IMR-90 (cell line): ENCODE data around the gene MEGF6. TPM values are rescaled to one million over a fixed set of nuclear protein-coding genes. Genes with fewer than 3 reads are reported as not detected.

Experiments
- ATAC-seq: fragments of 200-7000 bp; cut with Tn5 transposase; 2 replicates; pipeline ENCODE4 v1.9.1; 2020; ENCODE audit warnings: low read depth, mild to moderate bottlenecking, moderate library complexity
- BruUV-seq: library from RNA; stranded (reverse); fragments of 400-500 nt; replicated peaks from 2 replicates; lab custom pipeline; 2021; lab: Mats Ljungman, UMichigan
- CTCF ChIA-PET: fragments of 300-600 bp; formaldehyde crosslinking; extraction: SDS; loops from one replicate; lab custom pipeline; 2021; ENCODE audit warnings: antibody characterized with exemption; lab: Yijun Ruan, JAX
- POLR2A ChIA-PET: fragments of 300-600 bp; sonication (Branson Sonifier 250); formaldehyde crosslinking; loops from one replicate; lab custom pipeline; 2022; ENCODE audit warnings: antibody characterized with exemption; ENCODE audit not compliant: unreplicated experiment; lab: Charles Lee
- DNase-seq: peaks from one replicate; pipeline ENCODE4 v3.0.0; 2013
- H2AFZ ChIP-seq: replicated peaks from 2 replicates; pipeline ENCODE3; 2013; ENCODE audit warnings: low read length, mild to moderate bottlenecking; ENCODE audit not compliant: poor library complexity
- H2AK5ac ChIP-seq: 2 replicates; pipeline ENCODE4 v1.6.1; 2013; ENCODE audit warnings: low read depth, low read length, inconsistent platforms
- H2AK9ac ChIP-seq: replicated peaks from 2 replicates; pipeline ENCODE3; 2013; ENCODE audit warnings: mild to moderate bottlenecking, low read depth, low read length, moderate library complexity; ENCODE audit not compliant: poor library complexity
- H2BK120ac ChIP-seq: 2 replicates; pipeline ENCODE4 v1.6.1; 2013; ENCODE audit warnings: low read depth, low read length, inconsistent platforms
- H2BK15ac ChIP-seq: 3 replicates; pipeline ENCODE4 v1.6.1; 2013; ENCODE audit warnings: low read depth, low read length, inconsistent platforms
- H2BK20ac ChIP-seq: 2 replicates; pipeline ENCODE4 v1.6.1; 2013; ENCODE audit warnings: low read depth, mild to moderate bottlenecking, inconsistent platforms, low read length, moderate library complexity
- H2BK5ac ChIP-seq: 2 replicates; pipeline ENCODE4 v1.6.1; 2013; ENCODE audit warnings: mild to moderate bottlenecking, low read depth, low read length, inconsistent platforms; ENCODE audit not compliant: poor library complexity, severe bottlenecking
- H3K14ac ChIP-seq: replicated peaks from 2 replicates; pipeline ENCODE4 v1.6.1; 2013; ENCODE audit warnings: low read depth, low read length, inconsistent platforms
- H3K18ac ChIP-seq: 2 replicates; pipeline ENCODE4 v1.6.1; 2013; ENCODE audit warnings: low read depth, low read length, control low read depth
- H3K23ac ChIP-seq: 2 replicates; pipeline ENCODE4 v1.6.1; 2013; ENCODE audit warnings: low read depth, low read length, inconsistent platforms
- H3K27ac ChIP-seq: 2 replicates; pipeline ENCODE4 v1.5.1; 2013; ENCODE audit warnings: mild to moderate bottlenecking, control low read depth, low read length; ENCODE audit not compliant: insufficient read depth
- H3K27me3 ChIP-seq: 2 replicates; pipeline ENCODE4 v1.6.1; 2013; ENCODE audit warnings: low read length; ENCODE audit not compliant: control insufficient read depth, insufficient read depth
- H3K36me3 ChIP-seq: 2 replicates; pipeline ENCODE4 v1.6.1; 2013; ENCODE audit warnings: low read length, mixed read lengths; ENCODE audit not compliant: control insufficient read depth, insufficient read depth
- H3K4ac ChIP-seq: 2 replicates; pipeline ENCODE4 v1.6.1; 2013; ENCODE audit warnings: low read depth, low read length, inconsistent platforms
- H3K4me1 ChIP-seq: 2 replicates; pipeline ENCODE4 v1.6.1; 2013; ENCODE audit warnings: low read length, mixed read lengths; ENCODE audit not compliant: control insufficient read depth, insufficient read depth
- H3K4me2 ChIP-seq: 2 replicates; pipeline ENCODE4 v1.6.1; 2013; ENCODE audit warnings: low read depth, mild to moderate bottlenecking, control low read depth, low read length, moderate library complexity
- H3K4me3 ChIP-seq: 2 replicates; pipeline ENCODE4 v1.5.1; 2013; ENCODE audit warnings: low read depth, mild to moderate bottlenecking, control low read depth, low read length, moderate library complexity; ENCODE audit not compliant: insufficient read depth
- H3K56ac ChIP-seq: 2 replicates; pipeline ENCODE4 v1.6.1; 2013; ENCODE audit warnings: low read length, inconsistent platforms; ENCODE audit not compliant: insufficient read depth; ENCODE audit errors: extremely low read depth
- H3K79me1 ChIP-seq, 2 experiments: 2 replicates each; pipeline ENCODE4 v1.6.1; 2013; ENCODE audit warnings: low read length in 2 of 2, inconsistent platforms in 1 of 2, low read depth in 1 of 2
- H3K9ac ChIP-seq: 2 replicates; pipeline ENCODE4 v1.6.1; 2013; ENCODE audit warnings: low read depth, low read length, control low read depth
- H3K9me1 ChIP-seq: 2 replicates; pipeline ENCODE4 v1.6.1; 2013; ENCODE audit warnings: low read length, inconsistent platforms; ENCODE audit not compliant: insufficient read depth
- H3K9me3 ChIP-seq: 2 replicates; pipeline ENCODE4 v1.6.1; 2013; ENCODE audit warnings: low read length; ENCODE audit not compliant: control insufficient read depth, insufficient read depth
- H4K20me1 ChIP-seq: 2 replicates; pipeline ENCODE4 v1.6.1; 2013; ENCODE audit warnings: low read length, inconsistent platforms; ENCODE audit not compliant: insufficient read depth
- H4K5ac ChIP-seq: 2 replicates; pipeline ENCODE4 v1.6.1; 2013; ENCODE audit warnings: mild to moderate bottlenecking, low read depth, low read length, control low read depth
- H4K8ac ChIP-seq, 2 experiments: 2 replicates each; pipeline ENCODE4 v1.6.1; 2013; ENCODE audit warnings: low read depth in 2 of 2, low read length in 2 of 2, control low read depth in 1 of 2, inconsistent platforms in 1 of 2
- H4K91ac ChIP-seq: 2 replicates; pipeline ENCODE4 v1.6.1; 2013; ENCODE audit warnings: low read depth, low read length, inconsistent platforms; ENCODE audit not compliant: insufficient read depth
- BHLHE40 ChIP-seq: fragments of 150-350 bp; IDR thresholded peaks from 2 replicates; pipeline ENCODE4 v1.6.1; 2016; ENCODE audit warnings: mild to moderate bottlenecking, low read depth, low read length
- CTCF ChIP-seq: conservative IDR thresholded peaks from 2 replicates; pipeline ENCODE4 v1.5.1; 2012; ENCODE audit warnings: mild to moderate bottlenecking, low read depth, low read length, improper control_type of control experiment
- RAD21 ChIP-seq: IDR thresholded peaks from 2 replicates; pipeline ENCODE4 v1.6.1; 2012; ENCODE audit warnings: low read length, improper control_type of control experiment
- RFX5 ChIP-seq: IDR thresholded peaks from 2 replicates; pipeline ENCODE4 v1.8.0; 2012; ENCODE audit warnings: low read depth, mild to moderate bottlenecking, low read length, moderate library complexity
- USF2 ChIP-seq: fragments of 150-350 bp; IDR thresholded peaks from 2 replicates; pipeline ENCODE4 v1.6.1; 2017; ENCODE audit warnings: mild to moderate bottlenecking, antibody characterized with exemption, low read length, low read depth
- WGBS, 2 experiments: methylation state at CpG; one replicate each; pipeline versions ENCODE4 v1.1.5 to v1.1.7; 2013; ENCODE audit warnings: missing lambda C conversion rate in 2 of 2; ENCODE audit not compliant: insufficient read length in 1 of 2; ENCODE audit errors: extremely low coverage in 2 of 2; 5-methylcytosine and 5-hydroxymethylcytosine counted together
- dilution Hi-C: fragments of 300-500 bp; cut with HindIII; formaldehyde crosslinking; loops from one replicate; pipeline ENCODE4 v1.14.3; 2018; ENCODE audit warnings: low sequenced_read_pairs; ENCODE audit not compliant: unreplicated experiment
- in situ Hi-C: fragments of 300-500 bp; cut with MboI; formaldehyde crosslinking; loops from 3 replicates; pipeline ENCODE4 v1.14.3; 2019; ENCODE audit warnings: low sequenced_read_pairs, inconsistent platforms, mixed read lengths
- intact Hi-C: fragments of 100-400 bp; cut with micrococcal nuclease; formaldehyde crosslinking; loops from 2 replicates; pipeline ENCODE4 v1.10.0; 2022
- polyA plus RNA-seq, 3 experiments: library from polyadenylated mRNA; depleted of rRNA; stranded (reverse); fragments of >200 nt; gene quantifications; 2 replicates each; pipeline ENCODE4 v1.2.3, GENCODE V29; 2012; ENCODE audit warnings: low replicate concordance in 1 of 3
- total RNA-seq: library from RNA; depleted of rRNA; stranded (reverse); fragments of >200 nt; gene quantifications from 2 replicates; pipeline ENCODE4 v1.2.3, GENCODE V29; 2012

MEGF6 gene
- total and polyA plus RNA-seq, 2 of the 4 experiments (the other 2 are of a cell fraction): 0.72 to 4.1 TPM

- in situ Hi-C loops (no loop called here), intact Hi-C loops (no loop called here), dilution Hi-C loops (no loop called here)
- WGBS, 2 experiments: no CpG with 5 or more reads among the region's 12 CpGs
- Histone ChIP-seq H2BK15ac (no peak overlapping the region), H3K4me3 (no peak overlapping the region), H3K79me1 (no peaks in the 10 kb centered on the region), H3K9me3 (no peaks in the 10 kb centered on the region), H4K20me1 (no peaks in the 10 kb centered on the region), H2AFZ (no peak overlapping the region), H2BK20ac (no peak overlapping the region), H3K4me2 (no peak overlapping the region), H3K27me3 (no peaks in the 10 kb centered on the region), H2BK120ac (no peak overlapping the region), H3K18ac (no peak overlapping the region), H3K14ac (no peak overlapping the region), H3K56ac (no peak overlapping the region), H2AK5ac (no peak overlapping the region), H4K91ac (no peak overlapping the region), H4K8ac (no peak overlapping the region), H4K5ac (no peak overlapping the region), H3K9ac (no peak overlapping the region), H3K27ac (no peak overlapping the region), H3K4ac (no peak overlapping the region), H3K9me1 (no peaks in the 10 kb centered on the region), H3K4me1 (no peaks in the 10 kb centered on the region), H3K23ac (no peak overlapping the region), H2BK5ac (no peak overlapping the region), H2AK9ac (no peak overlapping the region), H3K36me3 (no peaks in the 10 kb centered on the region)
- no peak for ATAC-seq
- no TSS peak for BruUV-seq
- ChIA-PET POLR2A (no interaction called here), CTCF (no interaction called here)
- TF ChIP-seq CTCF (peak; percentile 46), BHLHE40 (no peak), RFX5 (no peak), USF2 (no peak), RAD21 (peak; percentile 41)
- no peak for DNase-seq
Observed at GRCh38 chr1:3518256-3518655, 93.1 kb downstream of the MEGF6 start.
